ACC112 (cell line): ENCODE measurements around the gene OR2Y1.
"Not testable (repeated sequence)": the region's sequence is repeated elsewhere in the genome, so short reads cannot be mapped to it uniquely, and the experiment has no call there.

ENCODE experiments used
- H2AFZ ChIP-seq: fragments of 200-600 bp; sonication (generic); one replicate; pipeline ENCODE4 v1.6.0; 2017; ENCODE audit warnings: antibody characterized with exemption, low read length; ENCODE audit not compliant: unreplicated experiment
- H3K27ac ChIP-seq: fragments of 200-600 bp; sonication (generic); 2 replicates; pipeline ENCODE4 v1.5.1; 2014; ENCODE audit warnings: low read depth, mild to moderate bottlenecking, antibody characterized with exemption, low read length, moderate library complexity
- H3K27me3 ChIP-seq: fragments of 200-600 bp; sonication (generic); 2 replicates; pipeline ENCODE4 v1.6.1; 2014; ENCODE audit warnings: mild to moderate bottlenecking, antibody characterized with exemption, low read length, moderate library complexity, mixed read lengths; ENCODE audit not compliant: insufficient read depth
- H3K36me3 ChIP-seq: fragments of 200-600 bp; sonication (generic); 2 replicates; pipeline ENCODE4 v1.6.1; 2016; ENCODE audit warnings: mild to moderate bottlenecking, antibody characterized with exemption, low read length, moderate library complexity, mixed read lengths; ENCODE audit not compliant: insufficient read depth
- H3K4me1 ChIP-seq: fragments of 200-600 bp; sonication (generic); one replicate; pipeline ENCODE4 v1.6.1; 2016; ENCODE audit warnings: low read length, mixed read lengths; ENCODE audit not compliant: insufficient read depth, unreplicated experiment, control insufficient read depth
- H3K4me3 ChIP-seq: fragments of 200-600 bp; sonication (generic); 2 replicates; pipeline ENCODE4 v1.5.1; 2014; ENCODE audit warnings: mild to moderate bottlenecking, low read depth, low read length
- H3K79me2 ChIP-seq: fragments of 200-600 bp; sonication (generic); one replicate; pipeline ENCODE4 v1.6.0; 2016; ENCODE audit warnings: low read length; ENCODE audit not compliant: control insufficient read depth, unreplicated experiment, insufficient read depth

Gene OR2Y1

GRCh38 chr5:180739958-180740357, at the start of gene OR2Y1:
Gene OR2Y1 (minus strand): TSS chr5:180740058. CDS start chr5:180740058, 0 bp downstream.
- Histone ChIP-seq H2AFZ (no peak within 1 kb of the TSS), H3K27ac (no peak within 1 kb of the TSS), H3K27me3 (peaks cover 86% of the 10 kb centered on the region), H3K36me3 (no peaks in the 10 kb centered on the region), H3K4me1 (no peaks in the 10 kb centered on the region), H3K4me3 (no peak within 1 kb of the TSS), H3K79me2 (no peaks in the 10 kb centered on the region)

- not testable (repeated sequence) for H2AFZ ChIP-seq, H3K27me3 ChIP-seq, H3K27ac ChIP-seq, H3K4me3 ChIP-seq
- H3K79me2 ChIP-seq, result peaks cover 42% of the 10 kb centered on the region
- H3K4me1 ChIP-seq, result peaks cover 27% of the 10 kb centered on the region
- H3K36me3 ChIP-seq, result peaks cover 14% of the 10 kb centered on the region; the same call in 1 of the 2 replicates
Measured at GRCh38 chr5:180788651-180789410, 49.0 kb upstream of the OR2Y1 start.

GRCh38 chr5:180787711-180788431, 48.0 kb upstream of the OR2Y1 start:
- Histone ChIP-seq H3K4me1 (peaks cover 27% of the 10 kb centered on the region), H2AFZ (no peak overlapping the region), H3K4me3 (no peak overlapping the region), H3K79me2 (peaks cover 32% of the 10 kb centered on the region), H3K36me3 (peaks cover 14% of the 10 kb centered on the region; the same call in 1 of the 2 replicates), H3K27me3 (no peaks in the 10 kb centered on the region), H3K27ac (no peak overlapping the region)

- no peaks in the 10 kb centered on the region for H3K27me3 ChIP-seq
- peaks cover 27% of the 10 kb centered on the region for H3K4me1 ChIP-seq
- 0 out of 2 replicates have a peak, but pooled peaks cover 8% of the 10 kb centered on the region for H3K36me3 ChIP-seq
- H3K4me3 ChIP-seq, result peak overlapping the region; percentile 12; the same call in 1 of the 2 replicates
- H3K79me2 ChIP-seq, result peaks cover 21% of the 10 kb centered on the region
- H2AFZ ChIP-seq, result no peak overlapping the region
- H3K27ac ChIP-seq, result peak overlapping the region; percentile 93
Measured at GRCh38 chr5:180786531-180787398, 46.9 kb upstream of the OR2Y1 start.

GRCh38 chr5:180785794-180786221, 46.0 kb upstream of the OR2Y1 start:
- Histone ChIP-seq H3K4me1 (peaks cover 27% of the 10 kb centered on the region), H3K27me3 (no peaks in the 10 kb centered on the region), H3K36me3 (0 out of 2 replicates have a peak, but pooled peaks cover 8% of the 10 kb centered on the region), H2AFZ (no peak overlapping the region), H3K27ac (peak overlapping the region; percentile 93), H3K79me2 (peaks cover 12% of the 10 kb centered on the region), H3K4me3 (peak overlapping the region; percentile 41; the same call in 1 of the 2 replicates)

- peak overlapping the region; percentile 93 for H3K27ac ChIP-seq
- H2AFZ ChIP-seq, result no peak overlapping the region
- H3K4me1 ChIP-seq, result peaks cover 27% of the 10 kb centered on the region
- peak overlapping the region; percentile 41 for H3K4me3 ChIP-seq
- H3K36me3 ChIP-seq, result 0 out of 2 replicates have a peak, but pooled peaks cover 8% of the 10 kb centered on the region
- H3K27me3 ChIP-seq, result no peaks in the 10 kb centered on the region
- H3K79me2 ChIP-seq, result peaks cover 7% of the 10 kb centered on the region
Measured at GRCh38 chr5:180785121-180785781, 45.4 kb upstream of the OR2Y1 start.

GRCh38 chr5:180784497-180785097, 44.7 kb upstream of the OR2Y1 start:
- Histone ChIP-seq H3K4me3 (peak overlapping the region; percentile 41), H2AFZ (no peak overlapping the region), H3K36me3 (0 out of 2 replicates have a peak, but pooled peaks cover 4% of the 10 kb centered on the region), H3K27ac (peak overlapping the region; percentile 93), H3K79me2 (peaks cover 3% of the 10 kb centered on the region), H3K27me3 (no peaks in the 10 kb centered on the region), H3K4me1 (peaks cover 27% of the 10 kb centered on the region)

- Histone ChIP-seq H3K27me3 (no peaks in the 10 kb centered on the region), H3K4me3 (no peak overlapping the region), H3K27ac (no peak overlapping the region), H2AFZ (no peak overlapping the region), H3K36me3 (no peaks in the 10 kb centered on the region), H3K4me1 (peaks cover 27% of the 10 kb centered on the region), H3K79me2 (peaks cover 3% of the 10 kb centered on the region)
Measured at GRCh38 chr5:180783340-180784052, 43.6 kb upstream of the OR2Y1 start.

- no peaks in the 10 kb centered on the region for H3K27me3 ChIP-seq
- peaks cover 27% of the 10 kb centered on the region for H3K4me1 ChIP-seq
- H2AFZ ChIP-seq, result no peak overlapping the region
- H3K27ac ChIP-seq, result no peak overlapping the region
- no peaks in the 10 kb centered on the region for H3K79me2 ChIP-seq
- no peak overlapping the region for H3K4me3 ChIP-seq
- H3K36me3 ChIP-seq, result no peaks in the 10 kb centered on the region
Measured at GRCh38 chr5:180782748-180783147, 42.9 kb upstream of the OR2Y1 start.
